Activated CD8-positive, alpha-beta memory T cell treated with anti-CD3 and anti-CD28 coated beads, Interleukin-2, amount 50 U/mL, for 24 hours (primary cell): ENCODE results near the gene CRISPLD2.
"Not testable (repeated sequence)": the region's sequence is repeated elsewhere in the genome, so short reads cannot be mapped to it uniquely, and the experiment has no call there.

ENCODE experiments used
- DNase-seq: peaks from one replicate; pipeline ENCODE4 v3.0.0-alpha.2; 2020; ENCODE audit errors: extremely low read depth

The CRISPLD2 gene

DNA sequence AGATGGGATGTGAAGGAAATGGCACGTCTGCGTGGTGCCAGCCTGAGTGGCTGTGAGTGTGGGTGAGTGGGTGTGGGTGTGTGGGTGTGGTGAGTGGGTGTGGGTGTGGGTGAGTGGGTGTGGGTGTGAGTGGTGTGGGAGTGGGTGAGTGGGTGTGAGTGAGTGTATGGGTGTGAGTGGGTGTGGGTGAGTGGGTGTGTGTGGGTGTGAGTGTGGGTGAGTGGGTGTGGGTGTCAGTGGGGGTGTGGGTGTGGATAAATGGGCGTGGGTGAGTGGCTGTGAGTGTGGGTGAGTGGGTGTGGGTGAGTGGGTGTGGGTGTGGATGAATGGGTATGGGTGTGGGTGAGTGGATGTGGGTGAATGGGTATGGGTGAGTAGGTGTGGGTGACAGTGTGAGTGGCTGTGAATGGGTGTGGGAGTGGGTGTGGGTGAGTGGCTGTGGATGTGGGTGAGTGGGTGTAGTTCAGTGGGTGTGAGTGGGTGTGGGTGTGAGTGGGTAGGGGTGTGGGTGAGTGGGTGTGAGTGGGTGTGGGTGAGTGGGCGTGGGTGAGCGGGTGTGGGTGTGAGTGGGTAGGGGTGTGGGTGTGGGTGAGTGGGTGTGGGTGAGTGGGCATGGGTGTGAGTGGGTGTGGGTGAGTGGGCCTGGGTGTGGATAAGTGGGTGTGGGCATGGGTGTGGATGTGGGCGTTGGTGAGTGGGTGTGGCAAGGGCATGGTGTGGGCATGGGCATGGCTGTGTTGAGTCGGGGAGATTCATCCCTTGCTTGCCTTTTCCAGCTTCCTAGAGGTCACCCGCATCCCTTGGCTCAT, 110.7 kb downstream of the CRISPLD2 start:
- no peak for DNase-seq

DNA sequence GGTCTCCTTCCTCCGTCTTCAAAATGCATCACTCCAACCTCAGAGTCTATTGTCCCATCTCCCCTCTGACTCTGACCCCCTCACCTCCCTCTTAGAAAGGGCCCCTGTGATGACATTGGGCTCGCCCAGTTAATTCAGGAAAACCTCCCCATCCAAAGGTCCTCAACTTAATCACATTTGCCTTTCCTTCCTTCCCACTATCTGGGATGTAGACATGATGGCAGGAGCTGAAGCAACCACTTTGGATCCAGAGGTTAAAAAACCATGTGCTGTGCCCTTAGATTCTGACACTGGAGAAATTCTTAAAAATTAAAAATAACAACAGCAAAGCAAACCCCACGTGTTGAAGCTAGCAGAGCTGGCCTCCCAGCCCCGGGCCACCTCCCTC, 111.3 kb downstream of the CRISPLD2 start:
- DNase-seq, result no peak

DNA sequence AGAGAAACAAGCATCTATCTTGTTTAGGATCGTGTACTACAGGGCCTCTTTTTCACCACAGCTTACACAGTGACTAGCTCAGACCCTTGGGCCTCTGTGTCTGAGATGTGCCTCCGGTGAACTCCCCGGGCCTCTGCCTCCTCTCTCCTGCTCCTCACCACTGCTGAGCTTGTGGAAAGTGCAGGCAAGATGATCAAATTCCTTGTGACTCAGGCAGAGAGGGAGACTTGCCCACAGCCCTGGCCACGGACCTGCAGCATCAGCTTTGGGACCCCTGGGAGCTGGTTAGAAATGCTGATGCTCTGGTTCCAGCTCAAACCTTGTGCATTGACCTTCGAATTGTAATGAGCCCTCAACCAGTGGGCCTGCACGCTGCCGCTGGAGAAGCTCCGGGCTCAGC, 111.7 kb downstream of the CRISPLD2 start:
- DNase-seq, result no peak

DNA sequence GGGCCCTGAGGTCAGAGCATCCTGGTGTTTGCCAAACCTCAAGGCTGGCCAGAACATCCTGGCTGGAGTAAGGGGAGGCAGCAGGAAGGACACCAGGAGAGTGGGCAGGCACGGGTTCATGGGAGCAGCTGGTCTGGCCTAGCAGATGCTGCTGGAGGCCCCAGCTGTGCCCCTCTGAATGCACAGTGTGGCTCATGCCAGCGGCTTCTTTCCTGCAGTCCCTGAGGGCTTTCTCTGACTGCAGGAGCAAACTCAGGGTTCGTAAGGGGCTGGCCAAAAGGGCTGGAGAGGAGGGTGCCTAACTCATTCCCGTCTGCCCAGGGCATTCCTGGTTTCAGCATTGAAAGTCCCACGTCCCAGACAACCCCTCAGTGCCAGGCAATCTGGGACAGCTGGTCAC, 112.9 kb downstream of the CRISPLD2 start:
- DNase-seq, result no peak

DNA sequence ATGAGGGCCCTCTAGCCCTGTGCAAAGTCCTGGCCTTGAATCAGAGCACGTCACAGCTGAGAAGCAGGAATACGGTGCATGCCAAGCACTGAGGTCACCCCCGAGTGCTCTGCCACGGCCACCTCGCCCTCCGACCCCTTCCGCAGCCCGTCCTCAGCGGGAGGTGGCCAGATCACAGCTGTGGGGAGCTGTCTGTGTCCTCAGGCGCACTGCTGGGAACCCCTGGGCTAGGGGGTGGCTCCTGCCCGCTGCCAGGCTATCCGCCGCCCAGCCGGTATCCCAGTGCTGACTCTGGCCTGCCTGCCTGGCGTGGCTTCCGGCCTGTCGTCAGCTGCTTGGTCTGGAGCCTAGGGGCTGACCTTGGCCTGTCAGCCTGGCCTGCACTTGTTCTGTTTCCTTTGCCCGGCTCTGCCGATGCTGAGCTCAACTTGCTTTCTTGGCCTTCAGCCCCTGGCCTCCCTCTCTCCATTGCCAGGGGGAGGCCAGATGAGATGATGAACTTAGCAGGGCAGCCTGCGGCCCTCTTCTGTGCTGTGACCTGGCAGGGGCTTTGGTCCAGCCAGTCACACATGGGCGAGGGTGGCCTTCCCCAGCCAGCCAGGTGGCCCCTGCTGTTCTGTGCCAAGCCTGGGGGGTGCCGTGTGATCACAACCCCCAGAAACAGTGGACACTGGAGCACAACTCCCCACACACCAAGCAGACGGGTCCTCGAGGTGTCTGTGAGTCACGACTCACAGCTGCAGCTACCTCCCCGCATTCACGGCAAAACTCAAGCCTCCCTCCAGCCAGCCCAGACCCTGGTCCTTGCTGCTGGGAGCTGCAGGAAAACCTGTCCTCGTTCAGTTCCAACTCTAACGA, 114.2 kb downstream of the CRISPLD2 start:
- DNase-seq, result no peak

DNA sequence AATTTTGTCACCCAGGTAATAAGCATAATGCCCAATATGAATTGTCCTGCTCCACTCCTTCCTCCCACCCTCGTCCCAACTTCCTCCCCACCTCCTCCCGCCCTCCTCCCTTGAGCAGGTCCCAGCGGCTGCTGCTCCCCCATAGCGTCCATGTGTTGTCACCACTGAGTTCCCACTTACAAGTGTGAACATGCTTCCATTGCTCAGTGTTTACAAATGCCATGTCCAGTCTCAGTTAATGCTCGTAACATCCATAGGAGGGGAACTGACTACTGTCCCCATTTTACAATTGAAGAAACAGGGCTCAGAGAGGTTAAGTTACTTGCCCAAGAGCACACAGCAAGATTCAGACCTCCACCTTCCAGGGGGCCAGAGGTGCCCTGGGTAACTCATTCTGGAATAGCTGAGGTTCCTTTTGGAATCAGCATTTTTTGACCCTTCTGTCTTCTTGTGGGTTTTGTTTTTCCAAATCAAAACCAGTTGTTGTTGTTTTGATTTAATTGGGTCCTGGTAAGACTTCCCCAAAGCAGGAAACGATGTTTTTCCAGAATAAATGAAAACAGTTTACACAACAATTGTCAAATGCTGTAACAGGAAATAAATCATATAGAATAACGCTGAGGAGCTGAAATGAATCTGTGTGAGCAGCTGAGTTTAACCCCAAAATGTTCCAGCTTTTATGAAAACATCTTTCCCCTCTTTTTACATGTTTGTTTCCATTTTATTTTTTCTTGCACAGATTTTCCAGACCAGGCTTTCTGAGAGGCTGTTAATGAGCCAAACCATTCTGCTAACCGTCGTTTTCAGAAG, 117.6 kb downstream of the CRISPLD2 start:
- no peak for DNase-seq

DNA sequence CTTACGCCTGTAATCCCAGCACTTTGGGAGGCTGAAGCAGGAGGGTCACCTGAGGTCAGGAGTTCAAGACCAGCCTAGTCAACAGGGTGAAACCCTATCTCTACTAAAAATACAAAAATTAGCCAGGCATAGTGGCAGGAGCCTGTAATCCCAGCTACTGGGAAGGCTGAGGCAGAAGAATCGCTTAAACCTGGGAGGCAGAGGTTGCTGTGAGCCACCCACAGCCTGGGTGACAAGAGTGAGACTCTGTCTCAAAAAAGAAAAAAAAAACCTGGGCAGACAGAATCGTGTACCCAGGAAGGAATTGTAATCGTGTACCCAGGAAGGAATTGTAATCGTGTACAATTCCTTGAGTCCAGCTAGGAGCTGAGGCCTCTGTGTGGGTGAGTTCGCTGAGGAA, 118.8 kb downstream of the CRISPLD2 start:
- not testable (repeated sequence) for DNase-seq

DNA sequence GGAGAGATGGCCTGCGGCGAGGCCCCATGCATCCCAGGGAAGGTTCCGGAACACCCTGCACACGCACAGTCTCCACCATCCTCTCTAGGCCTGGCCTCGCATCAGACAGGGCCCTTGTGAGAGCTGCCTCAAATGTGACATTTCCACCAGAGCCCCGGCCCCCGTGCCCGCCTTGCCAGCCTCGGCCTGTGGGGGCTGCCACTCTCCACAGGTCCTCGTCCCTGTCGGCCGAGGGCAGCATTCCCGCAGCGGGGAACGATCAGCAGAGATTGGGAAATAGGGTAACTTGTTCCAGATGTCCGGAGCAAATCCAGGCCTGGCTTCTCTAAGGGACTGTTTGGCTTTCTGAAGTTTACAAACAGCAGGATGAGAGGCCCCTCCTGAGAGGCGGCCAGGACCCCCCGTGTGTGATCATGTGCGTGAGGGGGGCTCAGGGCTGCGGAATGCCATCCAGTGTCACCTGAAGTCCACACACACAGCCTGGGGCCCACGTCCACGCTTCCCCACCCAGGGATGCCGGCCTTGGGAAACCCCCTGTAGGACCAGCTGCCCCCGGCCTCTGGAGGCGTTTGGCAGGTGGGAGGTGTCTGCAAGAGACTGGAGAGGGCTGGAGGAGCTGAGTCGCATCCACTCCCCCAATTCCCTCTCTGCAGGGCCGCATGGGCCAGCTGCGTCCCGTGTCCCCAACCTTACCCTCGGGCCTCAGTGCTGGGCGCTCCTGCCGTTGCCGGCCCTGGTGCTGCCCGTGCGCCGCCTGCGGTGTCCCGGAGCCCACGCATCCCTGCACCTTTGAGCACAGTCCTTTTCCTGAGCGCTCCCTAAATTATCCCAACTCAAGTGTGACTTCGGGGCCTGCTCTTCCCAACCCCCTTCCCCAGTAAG, 121.1 kb downstream of the CRISPLD2 start:
- DNase-seq, result no peak

DNA sequence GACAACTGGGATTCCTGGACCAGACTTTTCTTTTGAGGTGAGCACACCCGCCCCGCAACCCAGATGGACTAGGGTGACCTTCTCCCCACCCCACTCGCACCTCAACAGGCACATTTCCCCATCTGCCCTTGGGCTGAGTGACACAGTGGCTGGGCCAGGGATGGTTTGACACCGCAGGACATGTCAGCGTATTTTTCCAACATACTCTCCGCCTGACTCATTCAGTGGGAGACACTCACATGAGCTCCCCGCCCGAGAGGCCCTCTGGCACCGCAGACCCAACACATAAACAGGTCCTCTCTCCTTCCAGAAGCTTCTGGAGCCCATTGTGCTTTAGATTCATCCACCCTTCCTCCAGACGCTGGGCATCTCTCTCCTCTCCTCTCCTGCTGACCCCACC, 122.1 kb downstream of the CRISPLD2 start:
- no peak for DNase-seq

DNA sequence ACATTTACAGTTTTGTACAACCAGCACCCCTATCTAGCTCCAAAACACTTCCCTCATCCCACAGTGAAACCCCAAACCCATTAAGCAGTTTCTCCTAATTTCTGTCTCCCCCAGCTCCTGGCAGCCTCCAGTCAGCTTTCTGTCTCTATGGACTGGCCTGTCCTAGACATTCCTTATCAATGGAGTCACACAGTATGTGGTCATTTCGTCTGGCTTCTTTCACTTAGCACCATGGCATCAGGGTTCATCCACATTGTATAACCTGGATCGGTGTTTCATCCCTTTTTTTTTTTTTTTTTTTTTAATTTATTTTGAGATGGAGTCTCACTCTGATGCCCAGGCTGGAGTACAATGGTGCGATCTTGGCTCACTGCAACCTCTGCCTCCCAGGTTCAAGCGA, 123.0 kb downstream of the CRISPLD2 start:
- no peak for DNase-seq

DNA sequence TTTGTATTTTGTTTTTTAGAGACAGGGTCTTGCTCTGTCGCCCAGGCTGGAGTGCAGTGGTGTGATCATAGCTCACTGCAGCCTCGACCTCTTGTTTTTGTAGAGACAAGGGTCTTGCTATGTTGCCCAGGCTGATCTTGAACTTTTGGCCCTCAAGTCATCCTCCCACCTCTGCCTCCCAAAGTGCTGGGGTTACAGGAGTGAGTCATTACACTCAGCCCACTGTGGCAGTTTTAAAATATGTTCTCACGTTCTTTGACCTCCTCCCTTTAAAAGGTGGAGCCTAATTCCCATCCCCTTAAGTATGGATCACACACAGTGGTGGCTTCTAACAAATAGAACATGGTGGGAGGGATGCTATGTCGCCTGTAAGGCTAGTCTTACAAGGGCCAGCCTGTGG, 123.8 kb downstream of the CRISPLD2 start:
- DNase-seq, result no peak

DNA sequence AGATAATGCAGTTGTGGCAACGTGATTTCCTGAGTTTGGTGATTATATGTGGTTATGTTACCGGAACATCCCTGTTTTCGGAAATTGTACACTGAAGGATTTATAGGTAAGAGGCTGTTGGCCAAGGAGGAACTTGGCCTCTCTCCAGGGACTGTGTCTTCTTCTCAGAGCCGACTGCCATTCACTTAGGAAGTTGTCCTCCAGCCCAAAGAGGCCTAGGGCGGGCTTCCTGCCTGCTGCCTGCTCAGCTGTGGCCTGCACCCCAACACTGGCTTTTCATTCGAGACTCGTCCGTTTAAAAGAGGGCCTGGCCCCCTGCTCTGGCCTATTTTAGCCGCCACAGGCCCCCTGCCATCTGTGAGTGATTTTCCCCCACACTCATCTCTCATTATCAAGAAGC, 127.2 kb downstream of the CRISPLD2 start:
- DNase-seq, result no peak

DNA sequence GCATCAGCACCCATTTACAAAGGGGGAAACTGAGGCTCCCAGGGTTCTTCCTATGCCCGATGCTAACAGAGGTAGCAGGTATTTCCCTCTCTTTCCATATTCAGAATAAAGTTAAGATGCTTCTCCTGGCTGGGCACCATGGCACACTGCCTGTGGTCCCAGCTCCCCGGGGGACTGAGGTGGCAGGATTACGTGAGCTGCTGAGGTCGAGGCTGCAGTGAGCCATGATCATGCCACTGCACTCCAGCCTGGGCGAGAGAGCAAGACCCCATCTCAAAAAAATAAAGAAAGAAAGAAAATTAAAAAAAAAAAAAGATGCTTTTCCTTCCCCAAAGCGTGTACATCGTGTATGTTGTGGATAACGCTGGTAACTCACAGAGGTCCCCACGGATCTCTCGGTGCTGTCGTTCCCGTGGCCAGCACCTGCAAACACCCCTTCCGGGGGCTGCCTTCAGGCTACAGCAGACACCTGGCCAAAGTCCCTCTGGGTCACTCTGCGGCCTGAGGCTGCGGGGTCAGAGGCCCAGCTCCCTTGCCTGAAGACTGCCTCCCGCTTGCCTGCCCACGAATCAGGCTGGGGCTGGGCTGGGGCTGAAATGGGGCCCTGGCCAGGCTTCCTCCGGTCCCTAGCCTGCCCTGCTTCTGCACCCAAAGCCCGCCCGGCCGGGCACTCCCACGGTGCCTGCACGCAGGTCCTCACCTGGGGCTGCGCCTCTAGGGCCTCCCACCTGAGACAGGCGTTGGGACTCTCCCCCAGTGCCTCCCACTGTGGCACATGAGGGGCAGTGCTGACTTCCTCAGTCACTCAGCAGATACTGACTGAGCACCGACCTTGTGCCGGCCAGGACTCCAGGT, 128.4 kb downstream of the CRISPLD2 start:
- no peak for DNase-seq

DNA sequence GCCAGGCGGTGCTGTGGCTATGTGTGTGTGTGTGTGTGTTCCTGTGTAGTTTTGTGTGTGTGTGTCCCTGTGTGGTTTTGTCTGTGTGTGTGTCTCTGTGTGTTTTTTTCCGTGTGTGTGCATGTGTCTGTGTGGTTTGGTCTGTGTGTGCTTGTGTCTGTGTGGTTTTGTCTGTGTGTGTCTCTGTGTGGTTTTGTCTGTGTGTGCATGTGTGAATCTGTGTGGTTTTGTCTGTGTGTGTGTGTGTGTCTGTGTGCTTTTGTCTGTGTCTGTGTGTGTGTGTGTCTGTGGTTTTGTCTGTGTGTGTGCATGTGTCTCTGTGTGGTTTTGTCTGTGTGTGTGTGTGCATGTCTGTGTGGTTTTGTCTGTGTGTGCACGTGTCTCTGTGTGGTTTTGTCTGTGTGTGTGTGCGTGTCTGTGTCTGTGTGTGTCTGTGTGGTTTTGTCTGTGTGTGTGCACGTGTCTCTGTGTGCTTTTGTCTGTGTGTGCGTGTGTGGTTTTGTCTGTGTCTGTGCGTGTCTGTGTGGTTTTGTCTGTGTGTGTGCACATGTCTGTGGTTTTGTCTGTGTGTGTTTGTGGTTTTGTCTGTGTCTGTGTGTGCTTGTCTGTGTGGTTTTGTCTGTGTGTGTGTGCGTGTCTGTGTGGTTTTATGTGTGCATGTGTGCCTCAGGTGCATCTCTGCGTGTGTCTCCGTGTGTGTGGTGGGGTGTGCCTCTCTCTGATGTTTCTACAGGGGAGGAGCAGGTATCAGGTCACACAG, 129.2 kb downstream of the CRISPLD2 start:
- no peak for DNase-seq

DNA sequence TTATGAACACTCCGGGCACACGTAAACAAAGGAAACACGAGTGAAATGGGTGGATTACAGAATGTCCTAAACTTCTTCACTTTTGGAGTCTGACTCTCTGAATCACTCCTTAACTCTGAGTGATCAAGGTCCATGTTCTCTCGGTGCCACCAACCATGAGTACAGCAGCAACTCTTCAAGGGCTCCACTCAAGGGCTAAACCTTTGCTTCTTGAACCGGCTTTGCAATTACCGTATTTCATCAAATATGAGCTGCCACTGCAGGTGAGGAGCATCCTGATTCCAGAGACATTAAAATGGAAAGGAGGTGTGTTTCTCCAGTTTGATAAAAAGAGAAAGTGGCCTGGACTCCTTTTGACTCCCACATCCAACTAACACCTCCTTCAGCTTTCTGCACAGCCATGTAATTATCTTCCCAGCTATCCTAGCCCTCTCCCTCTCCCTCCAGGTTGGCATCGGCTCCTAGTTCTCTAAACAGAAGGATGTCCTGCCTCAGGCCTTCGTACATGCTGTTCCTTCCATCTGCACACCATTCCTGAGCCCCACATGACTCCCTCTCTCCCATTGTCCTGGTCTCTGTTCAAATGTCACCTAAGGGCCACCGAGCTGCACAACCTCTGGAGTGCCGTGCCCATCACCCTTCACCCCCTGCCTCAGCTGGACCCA, 130.1 kb downstream of the CRISPLD2 start:
- DNase-seq, result no peak

DNA sequence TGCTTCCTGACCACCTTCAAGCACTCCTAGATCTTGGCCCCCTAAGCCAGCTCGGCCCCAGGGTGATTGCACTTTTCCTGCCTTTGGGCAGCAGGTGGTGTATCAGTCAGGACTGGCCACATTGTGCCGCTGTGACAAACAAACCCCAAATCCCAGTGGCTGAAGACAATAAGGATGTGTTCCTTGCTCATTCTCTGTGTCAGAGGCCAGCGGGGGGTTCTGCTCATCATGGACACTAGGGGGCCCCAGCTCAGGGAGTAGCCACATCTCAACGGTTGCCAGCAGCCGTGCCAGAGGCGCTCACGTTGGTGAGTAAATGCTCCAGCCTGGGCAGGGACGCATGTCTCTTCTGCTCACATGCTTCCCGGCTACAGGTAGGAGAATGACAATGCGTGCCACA, 131.1 kb downstream of the CRISPLD2 start:
- no peak for DNase-seq

DNA sequence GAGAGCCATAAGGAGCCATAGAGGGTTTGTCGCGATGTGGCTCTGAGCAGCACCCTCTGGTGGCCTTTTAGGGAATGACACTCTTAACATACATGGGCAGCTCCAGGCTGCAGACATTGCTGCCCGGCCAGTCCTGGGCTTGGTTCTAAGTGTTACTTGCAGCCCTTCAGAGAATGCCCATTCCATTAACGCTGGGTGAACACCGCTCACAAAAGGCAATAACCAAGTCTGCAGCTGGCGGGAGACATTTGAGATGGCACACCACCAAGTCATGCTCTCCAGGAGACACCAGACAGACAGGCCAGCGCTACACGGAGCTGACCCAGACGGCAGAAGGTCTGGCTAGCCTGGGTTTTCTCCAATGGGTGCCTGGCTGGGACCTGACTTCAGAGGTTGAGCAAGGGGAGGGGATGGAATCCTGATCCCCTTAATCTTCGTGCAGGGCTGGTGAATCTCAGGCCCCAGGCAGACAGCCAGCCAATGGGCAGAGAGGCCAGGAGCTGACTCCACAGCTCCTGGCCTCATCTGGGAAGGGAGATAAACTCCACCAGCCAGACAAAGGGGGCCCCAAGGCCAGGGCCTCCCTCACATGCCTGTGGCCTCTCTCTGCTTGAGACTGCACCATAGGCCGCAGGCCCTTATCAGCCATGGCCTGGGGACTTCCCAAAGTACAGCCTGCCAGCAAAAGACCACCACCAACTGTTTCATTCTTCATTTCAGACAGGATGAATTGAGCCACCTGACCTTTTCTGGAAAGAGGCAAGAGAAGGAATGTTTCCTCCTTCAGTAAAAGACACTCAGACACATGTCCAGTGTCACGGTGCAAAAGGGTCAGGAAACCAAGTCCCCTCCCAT, 132.8 kb downstream of the CRISPLD2 start:
- DNase-seq, result peak; percentile 15

DNA sequence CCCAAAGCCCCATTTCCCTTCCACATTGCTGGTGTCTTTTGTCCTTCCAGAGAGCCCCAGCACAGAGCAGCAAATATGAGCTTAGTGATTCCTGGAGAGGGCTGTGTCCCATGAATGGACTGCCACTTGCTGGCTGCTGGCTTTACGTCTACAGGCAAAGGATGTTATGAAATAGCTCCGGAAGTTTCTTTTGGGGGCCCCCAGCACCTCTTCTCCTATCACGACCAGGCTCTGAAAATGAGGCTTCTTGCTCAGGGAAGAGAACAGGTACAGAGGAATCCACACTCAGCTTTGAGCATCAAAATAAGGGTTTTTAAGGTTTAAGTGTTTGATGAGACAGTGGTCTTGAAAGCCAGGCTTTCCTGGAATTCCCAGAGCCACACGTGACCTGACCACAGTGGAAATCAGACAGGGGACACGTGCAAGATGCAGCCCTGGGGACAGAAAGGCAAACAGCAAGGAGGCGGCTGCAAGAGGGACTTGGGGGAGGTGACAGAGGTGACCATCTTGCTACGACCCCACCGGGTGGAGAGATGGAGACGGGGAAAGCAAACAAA, 133.5 kb downstream of the CRISPLD2 start:
- DNase-seq, result no peak
